Measurements from ENCODE around the gene EPPIN. TPM values are rescaled to one million over a fixed set of nuclear protein-coding genes. Genes with fewer than 3 reads are reported as not detected.

Gene EPPIN
- total RNA-seq, 1 donor from 2014 or later: not detected

Other genes with a start within 250 kb of the EPPIN start
- not detected in 2 replicates for gene RBPJL, start 240.6 kb downstream of the EPPIN start, total RNA-seq
- gene MATN4, start 239.1 kb downstream of the EPPIN start, total RNA-seq: not detected in 2 replicates
- gene SDC4, start 199.0 kb downstream of the EPPIN start, total RNA-seq: 59.4 and 64.3 TPM in 2 replicates
- gene SYS1, start 184.2 kb downstream of the EPPIN start, total RNA-seq: 19.2 and 31.1 TPM in 2 replicates
- not detected in 2 replicates for gene TP53TG5, start 169.1 kb downstream of the EPPIN start, total RNA-seq
- 21.7 and 25.0 TPM in 2 replicates for gene DBNDD2, start 139.1 kb downstream of the EPPIN start, total RNA-seq
- gene PIGT, start 131.3 kb downstream of the EPPIN start, total RNA-seq: 91.1 and 130 TPM in 2 replicates
- gene WFDC2, start 77.6 kb downstream of the EPPIN start, total RNA-seq: 0.44 TPM in 1 of 2 replicates, not detected in the other
- not detected in 2 replicates for gene SPINT3, start 31.8 kb downstream of the EPPIN start, total RNA-seq
- not detected in 2 replicates for gene WFDC6, start 7.9 kb downstream of the EPPIN start, total RNA-seq
- not detected in 2 replicates for gene WFDC8, start 31.9 kb upstream of the EPPIN start, total RNA-seq
- not detected in 2 replicates for gene WFDC10A, start 82.3 kb upstream of the EPPIN start, total RNA-seq
- not detected in 2 replicates for gene WFDC9, start 83.9 kb upstream of the EPPIN start, total RNA-seq
- gene WFDC11, start 122.8 kb upstream of the EPPIN start, total RNA-seq: not detected in 2 replicates
- gene WFDC13, start 154.6 kb upstream of the EPPIN start, total RNA-seq: not detected in 2 replicates
- not detected in 2 replicates for gene WFDC10B, start 157.6 kb upstream of the EPPIN start, total RNA-seq
- not detected in 2 replicates for gene SPINT4, start 174.9 kb upstream of the EPPIN start, total RNA-seq
- gene WFDC3, start 244.5 kb upstream of the EPPIN start, total RNA-seq: 0.99 TPM in 1 of 2 replicates, not detected in the other
- 30.6 and 39.5 TPM in 2 replicates for gene DNTTIP1, start 244.6 kb upstream of the EPPIN start, total RNA-seq